Breast epithelium (tissue), 3 donors: ENCODE data around the gene MCUB.

ENCODE experiments used
- CTCF ChIP-seq, 3 donors: fragments of 450-650 bp; IDR thresholded peaks; one replicate each; pipeline ENCODE4 v1.5.1; 2016 to 2017; ENCODE audit warnings: antibody characterized with exemption in 3 of 3, mild to moderate bottlenecking in 3 of 3, moderate library complexity in 3 of 3
- POLR2AphosphoS5 ChIP-seq, 3 donors: sonication (generic); formaldehyde crosslinking; IDR thresholded peaks; one replicate each; pipeline ENCODE4 v1.6.1; 2017; ENCODE audit warnings: antibody characterized with exemption in 3 of 3

GRCh38 chr4:109730619-109731545, 170.8 kb downstream of the MCUB start:
- no peak for TF ChIP-seq CTCF (IDR thresholded peaks at IDR 0.05)
- TF ChIP-seq POLR2AphosphoS5 (IDR thresholded peaks at IDR 0.05), result no peak
